Middle frontal gyrus (tissue), 1 donor: ENCODE results near the gene DENND2C.

Experiments
- DNase-seq: peaks from one replicate; pipeline ENCODE4 v3.0.0-alpha.2; 2015; ENCODE audit warnings: low spot score; ENCODE audit errors: extremely low spot score

DENND2C gene, protein sequence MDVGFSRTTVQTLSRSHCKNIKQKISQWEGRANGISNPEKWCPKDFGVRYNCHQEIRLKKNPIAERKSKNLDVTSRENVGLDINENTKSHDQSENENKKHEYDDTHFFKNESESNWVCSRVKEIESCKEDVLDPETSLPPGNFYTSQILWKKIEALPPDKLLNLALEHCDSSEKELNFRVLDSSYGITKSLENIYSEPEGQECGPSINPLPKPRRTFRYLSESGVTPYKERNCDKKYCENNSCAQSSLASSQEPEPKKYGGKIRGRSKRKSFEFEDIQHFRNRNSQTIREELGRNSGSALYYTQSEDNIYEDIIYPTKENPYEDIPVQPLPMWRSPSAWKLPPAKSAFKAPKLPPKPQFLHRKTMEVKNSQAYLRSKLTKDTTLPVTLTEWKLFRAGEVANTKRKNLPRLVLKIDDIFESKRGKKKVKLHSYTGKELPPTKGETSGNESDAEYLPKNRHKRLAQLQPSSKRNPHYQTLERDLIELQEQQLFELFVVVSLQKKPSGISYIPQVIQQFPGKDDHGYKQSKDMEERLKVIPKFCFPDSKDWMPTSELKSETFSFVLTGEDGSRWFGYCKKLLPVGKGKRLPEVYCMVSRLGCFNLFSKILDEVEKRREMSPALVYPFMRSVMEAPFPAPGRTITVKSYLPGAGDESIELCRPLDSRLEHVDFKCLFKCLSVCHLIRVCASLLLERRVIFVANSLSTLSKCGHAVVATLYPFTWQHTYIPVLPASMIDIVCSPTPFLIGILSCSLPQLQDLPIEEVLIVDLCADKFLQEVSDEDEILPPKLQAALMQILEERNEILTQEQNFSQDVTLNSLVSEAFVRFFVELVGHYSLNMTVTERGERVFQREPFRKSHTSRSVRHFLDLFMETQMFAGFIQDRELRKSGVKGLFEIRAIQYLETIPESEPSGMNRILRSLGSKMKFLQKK

DNA sequence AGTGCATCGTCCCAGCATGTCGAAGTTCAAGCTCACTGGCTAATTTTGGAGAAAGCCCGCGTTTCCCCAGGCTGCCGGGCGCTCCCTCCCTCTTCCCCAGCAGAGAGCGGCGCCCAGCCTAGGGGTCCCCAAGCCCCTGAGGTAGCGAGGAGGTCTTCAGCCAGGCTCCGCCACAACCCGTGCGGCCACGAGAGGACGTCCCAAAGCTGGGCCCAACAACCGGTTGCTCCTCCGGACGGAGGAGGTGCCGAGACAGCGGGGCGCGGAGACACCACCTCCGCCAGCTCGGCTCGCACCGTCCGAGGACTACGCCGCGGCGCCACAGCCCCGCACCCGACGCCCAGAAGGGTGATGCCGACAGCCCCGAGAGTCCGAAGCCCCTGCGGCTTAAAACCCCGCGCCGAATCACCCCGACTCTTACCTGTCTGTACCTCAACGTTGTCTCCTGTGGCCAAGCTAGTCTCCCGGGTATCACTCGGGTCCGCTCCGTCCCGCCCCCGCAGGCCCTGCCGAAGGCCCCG lies at the start of gene DENND2C:
Gene DENND2C (minus strand): TSS at position 488 of the 521 bp plus-strand sequence. CDS start 44,065 bp downstream, outside the sequence.
- no peak for DNase-seq

DNA sequence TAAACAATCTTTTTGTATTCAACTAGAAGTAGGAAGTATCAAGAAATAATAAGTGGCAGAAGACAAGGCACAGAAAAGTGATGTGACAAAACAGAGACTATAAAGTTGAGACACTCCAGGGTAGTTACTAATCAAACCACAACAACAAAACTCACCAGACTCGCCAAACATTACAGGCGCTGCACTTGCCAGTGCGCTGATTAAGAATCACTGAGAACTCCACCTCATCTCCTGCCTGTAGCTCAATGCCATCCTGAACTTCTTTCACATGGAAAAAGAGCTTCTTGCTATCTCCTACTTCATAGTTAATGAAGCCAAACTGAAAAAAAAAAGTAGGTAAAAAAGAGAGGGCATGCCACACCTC lies 49.6 kb upstream of the DENND2C start:
- DNase-seq = no peak

DNA sequence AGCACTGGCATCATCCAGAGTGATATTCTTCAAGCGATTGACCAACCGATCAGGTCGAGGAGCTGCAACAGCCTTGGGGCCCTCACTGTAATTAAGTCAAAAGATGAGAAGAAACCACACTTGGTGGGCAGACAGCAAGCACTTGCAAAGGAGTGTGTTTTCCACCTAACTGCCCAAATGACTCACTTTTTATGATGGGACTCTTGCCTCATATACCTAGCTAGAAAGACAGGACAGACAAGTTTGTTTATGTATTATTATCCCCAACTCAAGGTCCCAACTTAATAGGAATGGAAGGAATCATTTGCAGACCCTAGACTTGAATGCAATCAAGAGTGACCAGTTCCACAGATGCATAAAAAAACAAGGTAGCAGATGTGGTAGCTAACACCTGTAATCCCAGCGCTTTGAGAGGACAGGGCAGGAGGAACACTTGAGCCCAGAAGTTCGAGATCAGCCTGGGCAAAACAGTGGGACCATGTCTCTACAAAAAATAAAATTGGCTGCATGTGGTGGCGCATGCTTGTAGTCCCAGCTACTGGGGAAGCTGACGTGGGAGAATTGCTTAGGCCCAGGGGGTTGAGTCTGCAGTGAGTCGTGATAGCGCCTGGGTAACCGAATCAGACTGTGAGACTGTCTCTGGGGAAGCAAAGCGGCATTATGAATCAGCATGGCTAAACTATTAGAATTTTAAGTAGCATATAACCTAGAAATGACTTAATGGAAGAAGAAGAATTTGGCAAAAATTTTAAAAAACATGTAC lies 49.0 kb upstream of the DENND2C start:
- DNase-seq = no peak

DNA sequence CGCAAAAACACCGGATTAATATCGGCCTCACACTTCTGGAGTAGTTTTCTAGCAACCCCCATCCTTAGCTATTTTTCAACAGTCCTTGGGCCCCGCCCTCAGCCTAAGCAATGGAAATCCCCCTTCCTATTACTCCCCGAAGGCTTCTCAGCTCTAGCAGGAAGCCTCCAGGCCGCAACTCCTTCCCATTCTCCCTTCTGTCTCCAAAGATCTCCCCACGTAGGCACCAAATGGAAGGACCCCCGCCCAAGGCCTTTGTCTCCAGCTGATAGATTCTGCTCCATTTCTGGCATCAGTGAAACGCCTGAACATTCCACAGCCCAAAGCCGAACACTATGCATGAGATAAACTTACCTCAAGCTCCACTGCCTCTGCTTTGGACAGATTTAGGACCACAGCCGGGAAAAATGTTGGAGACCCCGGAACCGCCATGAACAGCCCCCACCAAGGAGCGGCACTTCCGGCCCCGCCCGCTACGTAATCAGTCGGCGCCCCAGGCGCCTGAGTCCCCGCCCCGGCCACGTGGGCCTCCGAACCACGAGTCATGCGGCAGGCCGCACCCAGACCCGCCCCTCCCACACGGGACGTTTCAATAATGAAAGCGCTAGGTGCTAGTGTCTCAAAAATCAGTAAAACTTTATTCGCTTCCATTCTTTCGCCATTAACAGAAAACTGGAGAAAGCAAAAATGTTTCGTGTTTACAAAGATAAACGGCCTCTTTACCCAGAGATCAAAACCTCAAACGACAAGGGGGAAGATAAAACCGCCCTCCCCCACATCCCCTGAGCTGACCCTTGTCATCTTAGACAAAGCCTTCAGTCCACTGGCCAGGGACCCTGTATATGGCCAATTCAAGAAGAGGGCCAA lies 46.7 kb upstream of the DENND2C start, which contains the start of gene NRAS:
Gene NRAS (minus strand): TSS at position 468 of the 867 bp plus-strand sequence. CDS start 611 bp downstream, outside the sequence.
- peak; percentile 91 for DNase-seq

DNA sequence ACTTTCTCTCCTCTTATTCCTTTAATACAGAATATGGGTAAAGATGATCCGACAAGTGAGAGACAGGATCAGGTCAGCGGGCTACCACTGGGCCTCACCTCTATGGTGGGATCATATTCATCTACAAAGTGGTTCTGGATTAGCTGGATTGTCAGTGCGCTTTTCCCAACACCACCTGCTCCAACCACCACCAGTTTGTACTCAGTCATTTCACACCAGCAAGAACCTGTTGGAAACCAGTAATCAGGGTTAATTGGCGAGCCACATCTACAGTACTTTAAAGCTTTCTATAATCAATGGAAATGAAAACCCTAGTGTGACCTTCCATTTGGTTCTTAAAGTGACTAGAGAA lies 46.1 kb upstream of the DENND2C start:
- no peak for DNase-seq

DNA sequence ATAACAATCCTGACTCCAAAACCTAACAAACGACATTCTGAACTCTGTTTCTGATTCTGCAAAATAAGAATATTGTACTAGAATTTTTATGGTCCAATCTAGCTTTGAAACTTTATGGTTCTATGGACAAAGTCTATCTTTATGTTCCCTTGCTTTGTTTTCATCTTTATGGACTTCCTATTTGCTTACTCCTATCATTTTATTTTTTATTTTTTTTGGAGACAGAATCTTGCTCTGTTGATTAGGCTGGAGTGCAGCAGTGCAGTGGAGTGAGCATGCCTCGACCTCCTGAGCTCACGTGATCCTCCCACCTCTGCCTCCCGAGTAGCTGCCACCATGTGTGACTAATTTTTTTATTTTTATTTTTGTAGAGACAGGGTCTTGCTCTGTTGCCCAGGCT lies 43.1 kb upstream of the DENND2C start:
- no peak for DNase-seq

DNA sequence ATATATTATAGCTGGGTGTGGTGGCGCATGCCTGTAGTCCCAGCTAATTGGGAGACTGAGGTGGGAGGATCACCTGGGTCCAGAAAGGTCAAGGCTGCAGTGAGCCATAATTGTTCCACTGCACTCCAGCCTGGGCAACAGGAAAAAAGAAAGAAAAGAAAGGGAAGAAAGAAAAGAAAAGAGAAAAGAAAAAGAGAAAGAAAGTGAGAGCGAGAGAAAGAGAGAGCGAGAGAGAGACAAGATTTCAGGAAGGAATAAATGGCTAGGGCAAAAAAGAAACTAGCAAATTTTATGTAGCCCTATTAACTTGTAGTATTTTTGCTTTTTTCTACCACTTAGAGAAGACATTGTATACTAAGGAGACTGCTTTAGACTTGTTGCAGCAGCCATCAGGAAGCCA lies 40.5 kb upstream of the DENND2C start:
- no peak for DNase-seq

DNA sequence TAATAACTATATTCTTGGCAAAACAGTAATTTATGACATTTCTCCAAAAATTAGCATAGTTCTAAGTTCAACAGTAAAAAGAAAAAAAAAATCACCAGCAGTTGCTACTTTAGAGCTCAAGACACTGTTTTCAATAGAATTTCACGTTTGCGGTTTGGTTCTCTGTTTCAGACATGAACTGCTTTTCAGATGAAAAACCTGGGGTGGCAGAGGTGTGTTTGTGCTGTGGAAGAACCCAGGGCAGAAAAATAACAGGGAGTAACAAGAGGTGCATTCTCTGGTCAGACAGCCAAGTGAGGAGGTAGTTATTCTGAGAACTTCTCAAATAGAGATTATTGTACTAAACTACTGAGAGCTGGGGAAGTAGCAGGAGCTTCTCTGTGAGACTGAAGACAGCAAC lies 37.8 kb upstream of the DENND2C start:
- no peak for DNase-seq

DNA sequence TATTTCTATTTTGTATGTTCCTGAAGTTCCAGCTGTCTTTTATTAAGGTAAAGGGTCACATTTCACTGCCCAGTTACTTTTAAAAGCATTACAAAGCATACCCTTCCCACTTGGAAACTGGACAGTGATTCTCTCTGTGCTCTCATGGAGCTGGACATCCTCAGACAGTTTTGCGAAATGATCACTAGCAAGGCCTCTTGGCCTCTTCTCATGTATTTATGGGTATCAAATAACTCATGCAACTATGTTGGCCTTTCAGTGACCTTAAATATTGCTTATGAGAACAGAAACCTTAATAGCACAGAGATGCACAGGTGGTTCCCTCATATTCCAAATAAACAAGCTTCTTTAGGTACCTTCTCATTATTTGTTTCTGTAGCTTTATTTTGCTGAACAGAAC lies 33.4 kb upstream of the DENND2C start:
- DNase-seq = no peak

DNA sequence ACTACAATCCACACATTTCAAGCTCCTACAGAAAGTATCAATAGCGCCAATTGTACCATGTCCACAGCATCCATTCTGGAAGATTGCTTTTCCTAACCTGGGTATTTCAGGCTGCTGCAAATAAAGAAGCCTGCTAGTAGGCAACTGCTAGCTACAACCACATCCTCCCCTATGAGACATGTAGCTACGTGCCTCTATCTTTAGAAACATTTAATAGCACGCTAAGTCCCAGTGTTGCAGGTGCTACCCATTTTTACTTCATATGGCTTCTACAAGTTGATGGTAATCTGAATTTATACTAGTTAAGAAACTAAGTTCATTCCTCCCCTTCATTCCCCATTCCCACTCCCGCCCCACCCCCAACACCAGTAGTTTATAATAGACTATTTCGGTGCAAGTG lies 32.9 kb upstream of the DENND2C start:
- DNase-seq = no peak

DNA sequence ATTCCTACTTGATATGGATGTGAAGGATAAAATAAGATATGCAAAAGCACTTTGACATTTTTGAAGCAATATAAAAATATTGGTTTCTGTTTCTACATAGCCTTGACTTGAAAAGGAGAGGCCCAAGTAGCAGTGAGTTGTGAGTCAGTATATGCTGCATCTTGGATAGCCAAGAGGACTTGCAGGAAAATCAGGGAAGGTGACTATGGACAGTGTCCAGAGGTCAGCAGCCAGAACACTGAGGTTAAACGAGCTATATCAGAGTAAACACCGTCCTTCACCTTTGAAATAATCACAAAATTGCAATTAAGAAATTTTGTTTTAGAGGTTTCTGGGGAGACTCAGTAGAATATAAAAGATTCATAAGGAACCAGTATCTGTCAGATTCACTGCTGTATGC lies 32.1 kb upstream of the DENND2C start:
- DNase-seq = no peak

DNA sequence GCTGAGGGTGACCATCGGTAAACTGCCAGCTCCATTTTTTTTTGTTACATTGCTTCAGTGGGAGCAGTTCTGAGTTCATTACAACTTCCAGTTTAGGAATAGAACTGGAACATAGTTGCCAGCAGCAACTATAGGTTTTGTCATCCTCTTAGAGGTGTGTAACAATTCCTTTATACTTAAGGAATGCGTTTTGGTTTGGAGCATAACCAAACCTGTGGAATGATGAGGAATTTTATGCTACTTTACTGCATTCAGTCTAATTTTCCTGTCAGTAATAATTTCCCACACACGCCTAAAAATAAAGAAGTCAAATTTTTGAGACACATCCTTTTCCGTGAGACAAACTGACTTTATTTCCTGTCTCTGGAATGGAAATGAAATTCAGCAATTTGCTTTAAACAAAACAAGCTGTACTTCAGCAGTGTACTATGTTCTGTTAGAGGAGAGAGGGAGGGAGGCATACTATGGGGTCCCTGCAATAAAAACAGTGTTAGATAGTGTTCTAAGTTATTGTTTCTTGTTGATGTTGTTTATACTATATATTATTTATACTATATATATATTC lies 30.3 kb upstream of the DENND2C start:
- DNase-seq = no peak

DNA sequence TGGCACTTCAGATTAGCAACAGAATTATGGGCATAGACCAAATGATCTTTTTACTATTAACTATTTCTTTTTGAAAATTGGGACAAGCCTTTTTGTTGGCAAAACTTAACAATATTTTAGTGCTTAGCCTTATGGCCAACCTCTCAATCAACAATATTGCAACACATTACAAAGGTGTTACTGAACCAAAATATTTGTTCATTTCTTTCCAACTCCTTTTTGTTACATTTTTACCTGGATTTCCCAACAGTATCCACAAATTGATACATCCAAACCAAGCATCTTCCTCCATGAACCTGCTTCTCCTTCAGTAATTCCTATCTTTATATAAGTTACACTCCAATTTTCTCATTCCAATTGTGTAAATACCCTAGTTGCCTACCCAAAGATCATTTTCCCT lies 27.0 kb upstream of the DENND2C start:
- DNase-seq = no peak

DNA sequence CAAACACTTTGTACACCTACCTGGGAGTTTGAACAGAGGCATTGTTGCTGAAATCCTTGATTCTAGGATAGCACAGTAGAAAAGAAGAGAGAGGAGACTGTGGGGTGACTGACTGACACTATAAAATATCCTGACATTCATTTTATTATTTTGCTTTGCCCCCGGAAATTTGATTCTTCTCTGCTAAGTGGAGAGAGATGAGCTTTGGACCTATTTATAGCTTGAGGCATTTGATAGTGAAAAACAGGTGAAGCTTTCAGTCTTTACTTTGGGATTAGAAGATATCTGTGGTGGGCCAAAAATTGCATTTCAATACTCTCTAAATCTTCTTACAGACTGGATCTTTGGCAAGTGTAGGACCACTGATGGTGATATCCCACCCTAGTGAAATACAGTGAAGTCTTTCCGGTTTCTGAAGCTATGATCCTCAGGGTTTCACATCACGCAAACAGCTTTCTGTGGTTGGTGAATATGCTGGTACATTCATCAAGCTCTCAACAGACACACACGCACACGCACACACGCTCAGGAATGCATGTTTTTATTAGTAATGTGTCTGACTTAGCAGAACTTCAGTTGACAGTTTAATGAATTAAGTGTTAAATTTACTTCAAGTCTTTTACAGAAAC lies 25.7 kb upstream of the DENND2C start, which contains the start of gene AMPD1:
Gene AMPD1 (minus strand): TSS at position 117 of the 629 bp plus-strand sequence. CDS start 75 bp downstream, at position 42.
- no peak for DNase-seq

DNA sequence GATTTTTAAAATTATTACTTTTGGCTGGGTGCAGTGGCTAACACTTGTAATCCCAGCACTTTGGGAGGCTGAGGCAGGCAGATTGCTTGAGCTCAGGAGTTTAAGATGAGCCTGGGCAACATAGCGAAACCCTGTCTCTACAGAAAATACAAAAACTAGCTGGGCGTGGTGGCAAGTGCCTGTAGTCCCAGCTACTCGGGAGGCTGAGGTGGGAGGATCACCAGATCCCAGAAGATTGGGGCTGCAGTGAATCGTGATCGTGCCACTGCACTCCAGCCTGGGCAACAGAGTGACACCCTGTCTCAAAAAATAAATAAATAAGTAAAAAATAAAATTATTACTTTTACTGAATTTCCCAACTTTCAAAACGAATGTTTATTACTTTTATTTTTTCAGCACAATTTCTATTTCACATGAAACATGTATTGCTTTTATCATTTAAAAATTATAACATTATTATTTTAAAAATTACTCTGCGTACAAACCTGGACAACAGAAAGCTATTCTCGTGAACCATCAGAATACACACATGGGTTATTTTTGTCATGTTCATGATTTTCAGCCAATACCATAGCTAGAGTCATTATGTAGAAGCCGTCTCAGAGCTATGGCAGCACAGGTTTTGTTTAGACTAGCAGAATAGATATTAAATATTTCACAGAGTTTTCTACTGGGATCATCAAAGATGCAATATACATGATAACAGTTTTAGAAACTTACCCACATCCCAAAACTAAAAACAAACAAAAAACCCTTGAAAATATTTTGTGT lies 24.9 kb upstream of the DENND2C start:
- DNase-seq = no peak

DNA sequence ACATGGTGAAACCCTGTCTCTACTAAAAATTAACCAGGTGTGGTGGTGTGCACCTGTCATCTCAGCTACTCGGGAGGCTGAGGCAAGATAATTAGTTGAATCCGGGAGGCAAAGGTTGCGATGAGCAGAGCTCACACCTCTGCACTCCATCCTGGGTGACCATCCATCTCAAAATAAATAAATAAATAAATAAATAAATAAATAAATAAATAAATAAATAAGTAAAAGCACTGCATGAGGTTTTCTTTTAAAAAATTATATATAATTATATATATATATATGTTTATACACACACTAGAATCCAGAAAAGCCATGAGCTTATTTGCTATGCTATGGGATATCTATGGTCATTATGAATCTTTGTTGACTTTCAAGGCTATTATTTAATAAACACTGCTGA lies 23.1 kb upstream of the DENND2C start:
- DNase-seq = no peak

DNA sequence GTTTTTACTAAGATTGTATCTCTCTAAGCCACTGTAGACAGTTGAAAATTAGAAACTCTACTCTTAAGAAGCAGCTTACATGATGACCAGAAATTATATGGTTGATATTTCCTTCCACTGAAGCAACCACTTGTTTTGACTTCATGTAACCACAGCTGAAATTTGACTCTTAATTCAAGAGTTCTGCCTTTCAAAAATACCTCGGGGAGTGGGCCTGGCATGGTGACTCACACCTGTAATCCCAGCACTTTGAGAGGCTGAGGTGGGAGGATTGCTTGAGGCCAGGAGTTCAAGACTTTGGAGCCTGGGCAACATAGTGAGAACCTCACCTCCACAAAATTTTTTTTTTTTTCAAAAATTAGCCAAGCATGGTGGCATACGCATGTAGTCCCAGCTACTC lies 21.2 kb upstream of the DENND2C start:
- no peak for DNase-seq

DNA sequence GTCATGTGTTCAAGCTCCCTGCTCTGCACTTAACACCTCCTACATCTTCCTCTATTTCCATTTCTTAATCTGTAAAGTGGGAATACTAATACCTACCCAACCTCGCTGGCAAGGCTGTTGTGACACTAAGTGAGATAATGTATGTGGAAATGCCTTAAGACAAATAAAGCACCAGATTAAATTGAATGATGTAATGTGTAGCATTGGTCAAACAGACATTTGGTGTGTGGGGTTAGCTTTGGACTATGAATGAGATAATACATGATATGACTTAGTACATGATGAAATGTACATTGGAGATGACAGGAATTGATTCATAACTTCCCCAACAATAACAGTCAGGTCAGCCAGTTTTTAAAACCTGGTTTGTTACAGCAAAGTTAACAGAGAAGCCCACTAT lies 20.3 kb upstream of the DENND2C start:
- DNase-seq = no peak

DNA sequence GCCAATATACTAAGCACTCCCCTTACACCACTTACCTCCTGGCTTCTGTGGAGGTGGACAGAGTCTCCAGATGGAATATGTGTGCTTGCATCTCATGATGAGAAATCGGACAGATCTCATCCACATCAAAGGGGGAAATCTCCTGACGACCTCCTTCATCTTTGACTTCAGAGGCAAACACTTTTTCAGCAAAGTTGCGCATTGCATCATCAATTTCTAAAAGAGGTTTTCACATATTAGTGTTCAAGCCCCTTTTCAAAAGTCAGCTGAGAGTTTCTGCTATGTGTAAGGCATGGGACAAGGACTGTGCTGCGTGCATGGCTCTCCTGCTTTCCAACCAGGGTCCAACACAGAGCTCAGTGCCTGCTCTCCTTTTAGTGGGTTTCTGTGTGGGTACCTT lies 18.7 kb upstream of the DENND2C start:
- no peak for DNase-seq
